GM11168 (cell line): ENCODE measurements around the gene FRMPD2.
"Not testable (repeated sequence)": the region's sequence is repeated elsewhere in the genome, so short reads cannot be mapped to it uniquely, and the experiment has no call there.

Experiments
- in situ Hi-C: fragments of 300-500 bp; cut with MboI; formaldehyde crosslinking; loops from one replicate; pipeline ENCODE4 v1.12.0; 2022; ENCODE audit warnings: low sequenced_read_pairs; ENCODE audit not compliant: unreplicated experiment

Gene FRMPD2

DNA sequence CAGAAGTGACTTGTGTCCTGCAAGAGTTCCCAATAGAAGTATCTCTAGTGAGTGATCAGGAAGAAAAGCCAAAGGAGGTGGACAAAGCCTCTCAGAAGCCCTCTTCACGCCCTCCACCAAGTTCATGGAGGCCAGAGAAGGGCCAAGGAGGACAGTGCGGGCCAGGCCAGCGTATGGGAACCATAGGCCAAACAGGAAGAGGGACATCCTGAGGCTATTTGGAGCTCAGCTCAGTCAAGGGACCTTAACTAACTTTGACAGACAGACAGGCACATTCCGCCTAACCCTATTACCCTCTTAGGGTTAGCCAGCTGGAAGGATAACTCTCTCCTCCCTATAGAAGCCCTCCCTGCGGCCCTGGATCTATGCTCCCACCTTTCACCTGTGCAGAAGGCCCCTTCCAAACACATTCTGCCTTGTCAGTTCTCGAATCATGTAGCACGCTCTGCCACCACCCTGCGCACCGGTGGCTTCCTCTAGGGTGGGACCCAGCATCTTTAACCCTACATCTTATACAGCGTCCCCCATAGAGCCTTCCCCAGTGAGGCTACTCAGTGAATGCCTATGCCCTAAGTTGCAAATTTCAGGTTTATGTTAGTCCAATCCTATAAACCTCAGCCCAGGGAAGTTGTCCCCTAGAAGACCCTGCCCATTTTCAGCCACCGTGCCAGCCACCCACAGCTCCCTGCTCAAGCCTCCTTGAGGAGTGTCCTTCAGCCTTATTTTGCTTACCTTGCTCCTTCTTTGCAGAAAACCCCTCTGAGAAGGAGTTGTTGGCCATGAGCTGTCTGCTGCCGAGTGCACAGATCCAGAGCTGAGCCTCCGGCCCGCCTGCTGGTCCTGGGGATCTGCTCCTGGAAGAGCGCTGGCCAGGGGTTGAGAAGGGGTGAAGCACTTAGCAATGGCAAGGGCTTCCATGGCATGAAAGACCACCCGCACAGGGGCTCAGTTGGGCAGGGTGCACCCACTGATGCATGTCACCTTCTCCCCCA is 36.9 kb downstream of the FRMPD2 start:
- in situ Hi-C loops: no loop called here

DNA sequence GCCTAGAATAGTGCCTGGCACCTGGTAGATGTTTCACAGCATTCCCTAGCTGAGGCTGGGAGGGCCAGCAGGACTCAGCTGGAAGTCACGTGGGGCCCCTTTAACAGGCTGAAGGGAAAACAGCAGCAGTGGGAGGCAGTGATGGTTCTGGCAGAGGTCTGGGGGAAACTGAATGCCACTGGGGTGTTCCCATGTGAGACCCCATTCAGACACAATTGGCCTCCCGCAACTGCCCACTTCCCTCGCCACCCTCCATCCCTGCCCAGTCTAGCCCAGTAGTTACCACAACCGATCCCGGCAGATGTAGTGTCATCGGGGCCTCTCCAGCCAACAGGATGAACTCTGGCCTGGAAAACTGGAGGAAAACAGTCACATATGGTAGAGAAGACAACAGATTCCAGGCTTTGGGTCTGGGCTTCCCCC is 38.3 kb downstream of the FRMPD2 start:
- in situ Hi-C loops: no loop called here

DNA sequence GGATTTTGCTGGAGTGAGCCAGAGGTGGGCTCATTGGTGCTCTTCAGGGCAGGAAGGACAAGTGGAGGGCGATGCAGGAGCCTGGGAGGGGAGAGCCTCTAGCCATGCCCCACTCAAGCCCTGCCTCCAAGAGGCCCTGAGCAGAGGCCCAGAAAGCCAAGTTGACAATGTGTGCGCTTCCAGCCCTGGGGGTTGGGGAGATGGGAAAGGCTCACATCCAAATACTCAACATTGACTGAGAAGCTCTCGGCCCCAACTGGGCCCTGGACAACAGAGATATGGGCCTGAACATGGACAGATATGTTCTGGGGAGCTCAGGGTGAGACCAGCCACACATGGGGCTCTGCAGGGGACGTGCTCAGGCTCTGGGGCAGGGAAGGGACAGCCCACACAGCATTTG is 39.0 kb downstream of the FRMPD2 start:
- in situ Hi-C loops: no loop called here

- in situ Hi-C loops: no loop called here
Measured at GRCh38 chr10:48234787-48235186, 39.7 kb downstream of the FRMPD2 start.

DNA sequence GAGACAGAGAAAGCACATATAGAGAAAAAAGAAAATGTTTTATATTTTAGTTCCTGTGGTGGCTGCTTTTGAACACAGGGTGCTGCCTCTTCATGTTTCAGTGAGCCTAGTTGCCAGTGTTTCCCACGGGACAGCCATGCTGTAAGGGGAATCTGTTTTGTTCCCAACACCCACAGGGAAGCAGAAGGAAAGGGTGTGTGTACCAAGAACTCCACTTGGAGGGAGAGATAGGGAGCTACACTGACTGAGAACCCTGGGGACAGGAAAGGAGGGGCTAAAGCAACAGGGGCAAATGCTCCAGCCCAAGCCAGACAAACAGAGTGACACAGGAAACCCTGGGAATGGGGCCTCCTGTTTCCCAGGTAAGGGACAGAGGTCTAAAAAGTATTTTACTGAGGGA is 40.2 kb downstream of the FRMPD2 start:
- in situ Hi-C loops: no loop called here

DNA sequence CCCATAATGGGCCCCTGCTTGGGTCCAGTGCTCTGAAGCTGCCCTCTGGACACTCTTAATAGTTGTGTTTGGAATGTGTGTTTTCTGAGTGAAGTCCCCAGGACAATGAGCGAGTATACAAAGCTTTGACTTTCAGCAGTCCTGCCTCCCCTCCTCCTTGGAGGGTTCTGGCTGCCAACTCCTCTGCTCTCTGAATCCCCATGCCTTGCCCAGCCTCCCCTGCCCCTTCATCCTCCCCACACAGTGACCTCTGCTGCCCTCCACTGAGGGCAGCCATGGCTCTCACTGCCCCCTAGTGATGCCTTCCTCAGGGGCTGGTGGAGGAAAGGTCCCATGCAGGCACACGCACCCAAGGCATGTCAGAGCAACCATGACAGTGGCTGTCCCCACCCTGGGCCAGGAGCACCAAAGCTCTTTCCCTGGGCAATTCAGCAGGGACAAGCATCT is 40.9 kb downstream of the FRMPD2 start:
- in situ Hi-C loops: no loop called here

- in situ Hi-C loops: no loop called here
Measured at GRCh38 chr10:48232717-48233447, 41.6 kb downstream of the FRMPD2 start.

DNA sequence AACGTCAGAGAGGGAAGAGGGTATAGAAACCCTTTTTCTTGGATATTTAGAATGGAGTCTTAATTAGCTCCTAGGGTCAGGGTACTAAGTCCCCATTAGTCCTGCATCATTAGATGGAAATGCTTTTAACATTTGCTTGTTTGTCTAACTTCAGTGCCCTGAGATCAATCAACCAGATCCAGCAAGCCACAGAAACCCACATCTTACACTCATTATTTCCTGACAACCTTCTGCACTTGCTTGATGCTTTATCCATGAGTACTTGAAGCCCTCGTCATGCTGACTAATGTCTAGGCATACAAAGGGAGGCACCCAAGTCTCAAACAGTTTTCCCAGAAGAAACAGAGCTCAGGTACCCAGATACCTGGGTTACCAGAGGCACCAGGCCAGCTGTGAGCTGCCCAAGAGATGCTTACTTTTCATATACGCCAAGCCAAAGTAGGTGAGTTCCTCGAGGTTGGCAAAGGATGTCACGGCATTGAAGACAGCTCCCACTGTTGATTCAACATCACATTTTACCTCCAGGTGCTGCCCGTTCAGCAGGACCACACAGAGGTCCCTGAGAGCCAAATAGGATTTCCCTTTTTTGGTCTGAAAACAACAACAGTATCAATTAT is 42.7 kb downstream of the FRMPD2 start:
- in situ Hi-C loops: no loop called here

DNA sequence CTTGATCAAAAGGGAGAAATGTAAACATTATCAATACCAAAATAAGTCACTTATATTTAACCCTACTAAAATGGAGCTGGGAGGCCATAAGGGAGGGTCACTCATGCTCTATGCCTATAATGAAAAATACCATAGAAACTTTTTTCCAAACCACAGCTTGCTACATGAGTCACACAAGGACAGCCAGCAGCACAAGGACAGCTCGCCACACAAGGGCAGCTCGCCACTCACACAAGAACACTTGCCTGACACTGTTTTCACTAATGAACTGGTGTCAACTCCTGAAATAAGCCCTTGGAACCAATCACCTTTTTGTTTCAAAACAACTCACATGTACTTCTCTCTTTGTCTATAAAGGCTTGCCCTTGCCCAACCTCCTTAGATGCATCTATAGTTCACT is 43.3 kb downstream of the FRMPD2 start:
- in situ Hi-C loops: no loop called here

- in situ Hi-C loops: loop anchor here (5.0 kb wide), 1 partner anchor 60 kb away; no protein-coding TSS in a partner anchor
Measured at GRCh38 chr10:48227213-48227612, 47.3 kb downstream of the FRMPD2 start.

DNA sequence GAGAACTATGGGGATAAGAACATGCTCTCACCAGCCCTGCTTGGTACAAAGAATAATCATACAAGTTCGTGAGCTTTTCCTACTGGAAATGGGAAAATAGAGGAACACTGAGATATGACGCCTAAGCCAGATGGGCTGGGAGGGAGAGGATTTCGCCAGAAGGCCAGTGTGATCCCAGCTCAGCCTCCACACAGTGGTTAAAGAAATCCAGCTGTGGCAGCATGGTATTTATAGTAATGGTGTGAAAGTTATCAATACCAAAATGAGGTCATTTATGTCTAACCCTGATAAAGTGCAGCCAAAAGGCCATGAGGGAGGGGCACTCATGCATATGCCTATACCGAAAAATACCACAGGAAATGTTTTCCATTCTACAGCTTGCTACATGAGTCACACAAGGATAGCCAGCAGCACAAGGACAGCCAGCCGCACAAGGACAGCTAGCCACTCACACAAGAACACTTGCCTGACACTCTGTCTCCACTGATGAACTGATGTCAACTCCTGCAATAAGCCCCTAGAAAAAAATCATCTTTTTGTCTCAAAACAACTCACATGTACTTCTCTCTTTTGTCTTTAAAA is 49.4 kb downstream of the FRMPD2 start:
- in situ Hi-C loops: loop anchor here (5.0 kb wide), 1 partner anchor 62 kb away; no protein-coding TSS in a partner anchor

DNA sequence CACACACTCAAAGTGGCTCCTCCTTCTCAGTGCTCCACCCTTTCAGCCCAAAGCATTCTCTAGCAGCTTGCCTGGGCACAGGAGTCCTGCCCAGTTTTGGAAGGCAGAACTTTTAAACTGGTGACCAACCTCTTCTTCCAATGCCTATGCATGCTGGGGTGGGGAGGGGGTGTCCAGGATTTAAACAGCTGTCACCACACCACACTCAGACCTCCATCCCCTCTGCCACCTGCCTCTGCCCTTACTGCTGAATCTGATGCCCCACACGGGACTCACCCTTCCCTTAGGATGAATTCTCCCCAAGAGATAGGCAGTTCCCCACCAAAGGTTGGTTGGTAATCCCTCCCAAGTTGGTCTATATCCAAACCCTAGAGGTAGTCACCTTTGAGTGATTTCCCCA is 50.2 kb downstream of the FRMPD2 start:
- in situ Hi-C loops: no loop called here

GRCh38 chr10:48221814-48222213 is 52.7 kb downstream of the FRMPD2 start:
- in situ Hi-C loops: no loop called here

- in situ Hi-C loops: not testable (repeated sequence)
Measured at GRCh38 chr10:48221031-48221430, 53.5 kb downstream of the FRMPD2 start.

- in situ Hi-C loops: no loop called here
Measured at GRCh38 chr10:48219194-48219593, 55.3 kb downstream of the FRMPD2 start.

DNA sequence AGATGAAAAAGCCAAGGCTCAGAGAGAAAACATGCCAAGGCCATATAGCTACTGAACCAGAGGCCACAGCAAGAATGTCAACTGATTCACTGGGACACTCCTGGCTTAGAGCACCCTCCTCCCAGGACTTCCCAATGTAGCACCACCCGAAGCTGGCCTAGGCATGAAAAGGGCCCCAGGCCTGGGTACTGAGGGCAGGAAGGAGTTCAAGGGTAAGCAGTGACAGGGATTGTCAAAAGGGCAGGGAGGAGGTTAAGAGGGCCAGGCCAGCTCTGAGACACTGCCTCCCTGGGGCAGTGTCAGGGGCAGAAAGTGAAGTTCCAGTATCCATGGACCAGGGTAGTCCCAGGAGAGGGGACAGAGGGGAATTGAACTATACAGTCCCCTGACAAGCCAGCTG is 57.8 kb downstream of the FRMPD2 start:
- in situ Hi-C loops: no loop called here

- in situ Hi-C loops: no loop called here
Measured at GRCh38 chr10:48216204-48216505, 58.3 kb downstream of the FRMPD2 start.

DNA sequence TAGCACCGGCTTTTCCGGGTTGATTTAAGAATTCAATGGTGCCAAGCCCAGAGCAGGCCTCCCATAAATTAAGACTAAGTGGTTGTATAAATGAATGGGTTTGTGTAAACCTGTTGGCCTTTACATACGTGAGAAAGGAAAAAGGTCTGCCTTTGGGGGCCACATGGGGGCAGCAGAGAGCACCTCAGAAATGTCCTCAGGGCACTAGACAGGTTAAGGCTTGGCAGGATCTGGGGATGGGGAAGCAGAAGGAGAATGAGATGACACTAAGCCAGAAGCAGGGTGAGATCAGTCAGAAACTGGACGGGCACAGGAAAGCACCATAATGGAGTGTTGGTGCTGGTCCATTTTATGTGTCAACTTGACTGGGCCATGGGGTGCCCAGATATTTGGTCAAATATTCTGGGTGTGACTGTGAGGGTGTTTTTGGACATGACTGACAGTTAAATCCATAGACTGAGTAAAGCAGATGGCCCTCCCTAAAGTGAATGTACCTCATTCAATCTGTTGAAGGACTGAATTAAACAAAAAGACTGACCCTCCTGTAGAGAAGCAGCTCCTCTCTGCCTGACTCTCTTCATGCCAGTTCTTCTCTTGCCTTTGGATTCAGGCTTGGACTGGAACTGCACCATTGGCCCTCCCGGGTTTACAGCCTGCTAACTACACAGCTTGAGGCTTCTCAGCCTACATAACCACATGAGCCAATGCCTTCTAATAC is 58.9 kb downstream of the FRMPD2 start:
- in situ Hi-C loops: no loop called here

- in situ Hi-C loops: no loop called here
Measured at GRCh38 chr10:48214716-48215485, 59.6 kb downstream of the FRMPD2 start.
